Chondrocyte (in vitro differentiated cells): ENCODE results near the gene KANSL3. TPM values are rescaled to one million over a fixed set of nuclear protein-coding genes. Genes with fewer than 3 reads are reported as not detected.

ENCODE experiments used
- DNase-seq: peaks from one replicate; pipeline ENCODE4 v3.0.0; 2021; ENCODE audit warnings: mixed read lengths, low spot score
- H3K27ac Mint-ChIP-seq: one replicate; pipeline ENCODE4 v1.8.0; 2021; ENCODE audit warnings: mild to moderate bottlenecking, moderate library complexity, mixed read lengths; ENCODE audit not compliant: unreplicated experiment
- H3K27me3 Mint-ChIP-seq: 2 replicates; pipeline ENCODE4 v1.8.0; 2021; ENCODE audit warnings: low read depth, mixed read lengths
- H3K36me3 Mint-ChIP-seq: 2 replicates; pipeline ENCODE4 v1.8.0; 2021; ENCODE audit warnings: low read depth, mixed read lengths
- H3K4me1 Mint-ChIP-seq: 2 replicates; pipeline ENCODE4 v1.8.0; 2021; ENCODE audit warnings: low read depth, mild to moderate bottlenecking, mixed read lengths
- H3K4me3 Mint-ChIP-seq: one replicate; pipeline ENCODE4 v1.8.0; 2021; ENCODE audit warnings: mild to moderate bottlenecking, moderate library complexity, mixed read lengths; ENCODE audit not compliant: unreplicated experiment
- H3K9me3 Mint-ChIP-seq: 2 replicates; pipeline ENCODE4 v1.8.0; 2021; ENCODE audit warnings: low read depth, mixed read lengths
- CTCF ChIP-seq: fragments of 200-600 bp; sonication (generic); IDR thresholded peaks from 2 replicates; pipeline ENCODE4 v1.5.0; 2021; ENCODE audit warnings: antibody characterized with exemption, mild to moderate bottlenecking, moderate library complexity
- long read RNA-seq: library from polyadenylated mRNA; stranded (forward); transcript quantifications from one replicate; pipeline ENCODE4 v2.0.0, GENCODE V29; 2021
- total RNA-seq: library from RNA; stranded (reverse); gene quantifications from 3 replicates; pipeline ENCODE4 v1.2.1, GENCODE V29; 2021

KANSL3 gene
- 32.6 to 34.5 TPM (median 34.1 TPM) in 3 replicates for total RNA-seq
- long read RNA-seq, full-length matches to known transcripts = 5 of 22 reads
- long read RNA-seq, partial matches to known transcripts = 11 of 22 reads
- long read RNA-seq, other reads (novel, unspliced or antisense) = 6 of 22 reads

GRCh38 chr2:96638144-96639121 lies at the start of gene KANSL3:
TSS of gene KANSL3 (minus strand) at chr2:96638312. CDS start at chr2:96637135, 1,177 bp downstream.
- TF ChIP-seq CTCF = no peak
- H3K36me3 Mint-ChIP-seq = peaks cover 6% of the 10 kb centered on the region
- peak; percentile 97 for DNase-seq
- H3K4me1 Mint-ChIP-seq = peaks cover 33% of the 10 kb centered on the region
- H3K4me3 Mint-ChIP-seq = peak within 1 kb of the TSS; percentile 92
- H3K9me3 Mint-ChIP-seq = no peaks in the 10 kb centered on the region
- no peaks in the 10 kb centered on the region for H3K27me3 Mint-ChIP-seq
- peak within 1 kb of the TSS; percentile 88 for H3K27ac Mint-ChIP-seq

GRCh38 chr2:96687266-96687665 lies 49.2 kb upstream of the KANSL3 start:
- no peak overlapping the region for H3K27ac Mint-ChIP-seq
- no peaks in the 10 kb centered on the region for H3K9me3 Mint-ChIP-seq
- DNase-seq = no peak
- peaks cover 2% of the 10 kb centered on the region for H3K4me1 Mint-ChIP-seq
- H3K36me3 Mint-ChIP-seq = no peaks in the 10 kb centered on the region
- no peak overlapping the region for H3K4me3 Mint-ChIP-seq
- TF ChIP-seq CTCF = no peak
- peaks cover 6% of the 10 kb centered on the region for H3K27me3 Mint-ChIP-seq

GRCh38 chr2:96685577-96686459 lies 47.7 kb upstream of the KANSL3 start:
- no peaks in the 10 kb centered on the region for H3K36me3 Mint-ChIP-seq
- H3K27me3 Mint-ChIP-seq = peaks cover 6% of the 10 kb centered on the region
- H3K4me3 Mint-ChIP-seq = no peak overlapping the region
- no peak overlapping the region for H3K27ac Mint-ChIP-seq
- no peak for TF ChIP-seq CTCF
- DNase-seq = no peak
- peaks cover 2% of the 10 kb centered on the region for H3K4me1 Mint-ChIP-seq
- no peaks in the 10 kb centered on the region for H3K9me3 Mint-ChIP-seq

- no peak for DNase-seq
- H3K4me1 Mint-ChIP-seq = peaks cover 9% of the 10 kb centered on the region
- no peak for TF ChIP-seq CTCF
These were observed 46.9 kb upstream of the KANSL3 start for GRCh38 chr2:96684883-96685576.

More at GRCh38 chr2:96684883-96685576, 46.9 kb upstream of the KANSL3 start:
- H3K36me3 Mint-ChIP-seq = no peaks in the 10 kb centered on the region
- H3K27me3 Mint-ChIP-seq = peaks cover 6% of the 10 kb centered on the region
- H3K27ac Mint-ChIP-seq = no peak overlapping the region
- H3K4me3 Mint-ChIP-seq = no peak overlapping the region
- H3K9me3 Mint-ChIP-seq = no peaks in the 10 kb centered on the region
